ENCODE data around the gene CDH4.

Gene CDH4

DNA sequence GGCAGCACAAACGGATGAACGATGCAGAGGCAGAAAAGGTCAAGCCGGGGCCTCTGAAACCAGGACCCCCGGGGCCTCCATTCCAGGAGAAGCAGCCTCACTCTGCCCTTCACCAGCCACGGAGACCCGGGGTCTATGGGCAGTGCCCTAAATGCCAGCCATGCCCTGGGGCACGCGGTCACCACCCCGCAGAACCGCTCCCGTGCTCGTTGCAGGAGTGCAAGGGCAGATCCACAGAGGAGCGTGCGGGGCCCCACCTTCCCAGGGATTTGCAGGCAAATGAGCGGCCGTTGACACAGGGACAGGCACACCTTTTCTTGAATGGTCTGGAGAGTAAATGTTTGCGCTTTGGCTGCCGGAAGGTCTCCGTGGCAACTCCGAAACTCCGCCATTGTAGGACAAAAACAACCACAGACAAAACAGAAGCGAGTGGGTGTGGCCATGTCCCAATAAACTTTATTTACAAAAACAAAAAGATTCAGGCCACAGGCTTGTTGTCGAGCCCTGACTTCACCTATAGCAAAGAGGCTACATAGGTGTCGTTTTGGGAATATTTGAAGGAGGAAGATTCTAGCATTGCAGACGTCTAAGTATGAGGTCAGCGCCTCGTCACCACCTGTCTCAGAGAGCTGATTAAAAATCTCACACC is 650.3 kb downstream of the CDH4 start:
- peaks cover 3% of the 10 kb centered on the region for H3K4me1 ChIP-seq (ENCODE audit: control insufficient read depth, insufficient read depth, low read length, poor library complexity, severe bottlenecking)
- H3K36me3 ChIP-seq (ENCODE audit: control insufficient read depth, insufficient read depth, low read length) = no peaks in the 10 kb centered on the region
- 91 to 94% methylated on average over 22 to 23 of the region's 27 CpGs for WGBS, 2 experiments (ENCODE audit: insufficient coverage in 2 of 2)
- no peak overlapping the region for H3K4me3 ChIP-seq (ENCODE audit: extremely low read depth, insufficient read depth, low read length, poor library complexity, severe bottlenecking)
- no peaks in the 10 kb centered on the region for H3K9me3 ChIP-seq (ENCODE audit: control insufficient read depth, low read length)
- H3K27ac ChIP-seq (ENCODE audit: low read depth, low read length, severe bottlenecking) = no peak overlapping the region

DNA sequence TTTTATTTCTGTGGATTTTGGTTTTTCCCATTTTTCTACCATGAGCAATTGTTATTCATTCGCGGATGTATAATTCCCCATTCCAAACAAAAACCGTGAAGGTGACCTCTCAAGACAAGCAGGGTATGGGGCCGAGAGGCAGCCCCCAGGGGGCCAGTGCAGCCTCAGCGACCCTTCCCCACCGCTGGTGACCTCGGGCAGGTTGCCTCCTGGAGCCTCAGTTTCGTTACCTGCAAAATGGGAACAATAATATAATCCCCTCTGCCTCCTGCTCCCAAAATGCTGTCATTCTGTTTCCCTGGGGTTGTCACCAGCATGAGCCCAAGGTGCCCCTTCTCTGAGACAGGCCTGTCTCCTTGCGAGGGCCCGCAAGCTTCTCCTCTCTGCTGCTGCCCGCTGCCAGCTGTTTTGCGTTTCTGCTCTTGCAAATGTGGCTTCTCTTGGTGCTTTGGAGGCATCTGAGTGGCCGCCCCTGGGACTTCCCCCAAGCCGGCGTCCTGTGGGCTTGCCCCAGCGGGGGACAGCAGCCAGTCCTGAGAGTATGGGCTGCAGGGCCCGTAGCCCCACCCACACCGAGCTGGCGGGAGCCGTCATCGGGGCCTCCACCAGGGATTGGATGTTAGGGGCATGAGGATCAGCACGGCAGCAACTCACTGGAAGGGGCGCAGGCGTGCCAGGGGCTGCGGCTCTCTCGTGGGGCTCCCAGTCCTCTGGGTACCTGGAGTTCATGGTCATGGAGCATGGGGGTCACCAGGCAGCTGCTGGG is 651.7 kb downstream of the CDH4 start:
- H3K4me1 ChIP-seq (ENCODE audit: control insufficient read depth, insufficient read depth, low read length, poor library complexity, severe bottlenecking) = peaks cover 3% of the 10 kb centered on the region
- H3K9me3 ChIP-seq (ENCODE audit: control insufficient read depth, low read length) = no peaks in the 10 kb centered on the region
- no peaks in the 10 kb centered on the region for H3K36me3 ChIP-seq (ENCODE audit: control insufficient read depth, insufficient read depth, low read length)
- H3K4me3 ChIP-seq (ENCODE audit: extremely low read depth, insufficient read depth, low read length, poor library complexity, severe bottlenecking) = no peak overlapping the region
- 88% methylated on average over 24 to 25 of the region's 26 CpGs for WGBS, 2 experiments (ENCODE audit: insufficient coverage in 2 of 2)
- no peak overlapping the region for H3K27ac ChIP-seq (ENCODE audit: low read depth, low read length, severe bottlenecking)

DNA sequence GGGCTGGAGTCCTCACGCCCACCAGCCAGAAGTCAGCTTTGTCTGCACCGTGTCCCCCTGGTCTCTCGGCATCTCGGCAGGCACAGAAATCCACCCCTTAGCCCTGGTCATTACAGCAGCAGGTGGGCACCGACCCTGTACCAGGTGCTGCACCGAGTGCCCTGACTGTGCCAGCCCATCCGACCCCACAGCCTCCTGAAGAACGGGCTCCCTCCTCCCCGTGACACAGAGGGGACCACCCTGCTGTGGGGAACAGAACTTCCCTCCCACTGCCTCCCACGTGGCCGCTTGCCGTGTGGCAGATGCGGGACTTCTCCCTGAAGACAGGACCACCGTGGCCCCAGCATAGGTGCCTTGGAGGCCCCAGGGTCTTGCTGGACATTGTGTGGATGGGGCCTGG is 652.4 kb downstream of the CDH4 start:
- H3K4me3 ChIP-seq (ENCODE audit: extremely low read depth, insufficient read depth, low read length, poor library complexity, severe bottlenecking) = no peak overlapping the region
- peaks cover 3% of the 10 kb centered on the region for H3K4me1 ChIP-seq (ENCODE audit: control insufficient read depth, insufficient read depth, low read length, poor library complexity, severe bottlenecking)
- H3K36me3 ChIP-seq (ENCODE audit: control insufficient read depth, insufficient read depth, low read length) = no peaks in the 10 kb centered on the region
- H3K9me3 ChIP-seq (ENCODE audit: control insufficient read depth, low read length) = no peaks in the 10 kb centered on the region
- no peak overlapping the region for H3K27ac ChIP-seq (ENCODE audit: low read depth, low read length, severe bottlenecking)
- WGBS, 2 experiments (ENCODE audit: insufficient coverage in 2 of 2) = 89 to 96% methylated on average over 9 to 11 of the region's 14 CpGs

DNA sequence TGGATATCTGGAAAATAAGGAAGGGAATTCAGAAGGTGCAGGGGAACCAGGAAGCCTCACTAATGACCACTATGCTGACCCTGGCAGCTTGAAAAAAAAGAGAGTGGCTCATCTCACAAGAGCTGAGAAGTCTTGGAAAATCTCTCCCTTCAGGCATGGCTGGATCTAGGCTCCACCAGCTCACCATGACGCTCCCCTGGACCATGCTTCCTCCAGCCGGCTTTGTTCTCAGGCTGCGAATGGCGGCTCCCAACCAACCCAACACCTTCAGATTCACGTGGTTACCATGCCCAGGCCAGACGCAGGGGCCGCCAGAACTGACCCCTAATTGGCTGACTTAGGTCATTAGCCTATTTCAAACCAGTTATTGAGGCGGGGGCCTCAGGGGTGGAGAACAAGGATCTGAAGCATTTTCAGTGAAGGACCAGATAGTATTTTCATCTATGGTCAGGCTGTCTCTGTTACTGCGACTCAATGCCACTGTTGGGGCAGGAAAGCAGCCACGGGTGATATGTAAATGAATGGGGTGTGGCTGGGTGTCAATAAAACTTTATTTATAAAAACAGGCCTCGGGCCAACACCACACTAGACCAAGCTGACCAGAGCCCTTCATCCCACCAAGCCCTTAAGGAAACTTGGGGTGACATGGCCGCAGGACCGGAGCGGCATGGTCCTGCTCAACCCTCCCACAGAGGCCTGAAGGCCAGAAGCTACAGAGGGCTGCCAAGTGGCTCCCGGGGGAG is 653.9 kb downstream of the CDH4 start:
- no peak overlapping the region for H3K4me3 ChIP-seq (ENCODE audit: extremely low read depth, insufficient read depth, low read length, poor library complexity, severe bottlenecking)
- H3K9me3 ChIP-seq (ENCODE audit: control insufficient read depth, low read length) = no peaks in the 10 kb centered on the region
- H3K4me1 ChIP-seq (ENCODE audit: control insufficient read depth, insufficient read depth, low read length, poor library complexity, severe bottlenecking) = peaks cover 3% of the 10 kb centered on the region
- H3K36me3 ChIP-seq (ENCODE audit: control insufficient read depth, insufficient read depth, low read length) = no peaks in the 10 kb centered on the region
- no peak overlapping the region for H3K27ac ChIP-seq (ENCODE audit: low read depth, low read length, severe bottlenecking)
- WGBS, 2 experiments (ENCODE audit: insufficient coverage in 2 of 2) = 93 to 99% methylated on average over 12 to 13 of the region's 15 CpGs

DNA sequence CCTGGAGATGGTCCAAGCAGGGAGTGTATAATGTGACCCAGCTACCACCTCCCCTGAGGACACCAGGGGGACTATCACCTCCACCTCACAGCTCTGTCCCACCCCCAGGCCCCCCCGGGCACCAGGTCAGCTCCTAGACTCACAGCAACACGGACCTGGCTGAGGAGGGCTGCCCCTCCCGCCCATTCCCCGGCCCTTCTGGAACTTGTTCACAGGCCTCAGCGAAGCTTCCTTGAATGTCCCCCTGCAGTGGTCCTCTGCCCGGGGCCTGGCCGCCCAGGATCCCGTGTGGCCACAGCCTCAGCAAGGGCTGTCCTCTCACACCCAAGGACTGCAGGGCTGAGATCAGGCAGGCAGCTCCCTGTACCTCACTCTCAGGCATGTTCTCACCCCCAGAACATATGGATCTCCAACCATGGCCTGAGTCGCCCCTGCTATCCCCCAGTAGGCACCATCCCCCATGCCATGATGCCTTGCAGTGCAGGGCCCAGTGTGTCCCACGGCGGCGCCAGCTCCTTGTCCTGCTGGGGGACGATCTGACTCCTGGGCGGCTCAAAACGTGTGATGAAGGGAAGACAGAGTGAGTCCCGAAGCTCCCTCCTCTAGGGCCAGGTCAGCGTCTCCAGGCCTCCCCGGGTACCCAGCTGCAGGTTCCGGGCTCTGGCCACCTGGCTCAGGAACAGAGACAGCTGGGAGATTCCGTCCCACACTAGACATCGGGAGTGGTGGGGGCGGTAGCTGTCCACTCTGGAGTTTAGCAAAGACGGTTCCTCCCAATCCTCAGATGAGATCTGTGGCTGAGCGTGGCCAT is 655.2 kb downstream of the CDH4 start:
- H3K36me3 ChIP-seq (ENCODE audit: control insufficient read depth, insufficient read depth, low read length) = no peaks in the 10 kb centered on the region
- no peaks in the 10 kb centered on the region for H3K4me1 ChIP-seq (ENCODE audit: control insufficient read depth, insufficient read depth, low read length, poor library complexity, severe bottlenecking)
- H3K4me3 ChIP-seq (ENCODE audit: extremely low read depth, insufficient read depth, low read length, poor library complexity, severe bottlenecking) = no peak overlapping the region
- WGBS, 2 experiments (ENCODE audit: insufficient coverage in 2 of 2) = 89 to 93% methylated on average over 22 to 23 of the region's 24 CpGs
- no peaks in the 10 kb centered on the region for H3K9me3 ChIP-seq (ENCODE audit: control insufficient read depth, low read length)
- no peak overlapping the region for H3K27ac ChIP-seq (ENCODE audit: low read depth, low read length, severe bottlenecking)

DNA sequence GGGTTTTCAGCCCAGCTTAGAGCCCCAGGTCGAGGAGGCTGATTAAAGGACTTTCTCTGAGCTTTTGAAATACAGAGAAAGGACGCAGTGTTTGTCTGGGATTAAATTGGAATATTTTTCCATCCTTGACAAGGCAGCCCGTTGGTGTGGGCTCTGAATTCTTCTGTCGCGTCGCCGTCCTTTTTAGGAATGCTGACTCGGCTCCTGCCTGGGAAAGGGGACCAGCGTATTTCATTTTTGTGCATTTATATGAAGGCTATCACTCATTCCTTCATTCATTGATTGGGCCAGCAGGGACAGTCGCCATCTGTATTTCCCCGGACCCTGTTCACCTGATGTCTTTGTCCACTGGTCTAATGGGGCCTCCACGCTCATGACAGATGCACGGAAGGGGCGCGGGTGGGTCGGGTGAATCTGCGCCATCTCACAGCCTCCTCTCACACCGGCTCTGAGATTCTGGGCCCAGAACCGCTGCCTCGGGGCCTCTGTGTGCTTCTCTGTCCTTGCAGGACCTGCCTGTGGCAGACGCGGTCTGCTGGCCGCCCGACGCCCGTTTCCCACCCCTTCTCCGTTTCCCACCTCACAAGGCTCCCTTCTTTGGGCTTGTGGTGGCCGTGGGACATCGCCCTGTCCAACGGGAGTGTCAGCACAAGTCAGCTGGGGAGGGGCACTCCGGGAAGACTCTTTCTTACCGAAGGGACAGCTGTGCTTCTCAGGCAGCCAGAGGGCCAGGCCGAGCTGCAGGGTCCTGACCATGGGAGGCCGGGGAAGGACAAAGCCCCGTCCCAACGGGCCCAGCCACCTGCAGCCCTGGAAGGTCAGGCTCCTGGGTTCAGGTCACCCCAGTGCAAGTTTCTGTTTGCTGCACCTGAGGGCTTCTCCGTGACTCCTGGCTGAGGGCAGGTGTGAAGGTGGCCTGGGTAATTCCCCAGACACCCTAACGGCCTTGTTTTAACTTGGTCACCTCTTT is 656.3 kb downstream of the CDH4 start:
- Histone ChIP-seq H3K4me1 (ENCODE audit: control insufficient read depth, insufficient read depth, low read length, poor library complexity, severe bottlenecking) (no peaks in the 10 kb centered on the region), H3K36me3 (ENCODE audit: control insufficient read depth, insufficient read depth, low read length) (no peaks in the 10 kb centered on the region), H3K9me3 (ENCODE audit: control insufficient read depth, low read length) (no peaks in the 10 kb centered on the region), H3K27ac (ENCODE audit: low read depth, low read length, severe bottlenecking) (no peak overlapping the region), H3K4me3 (ENCODE audit: extremely low read depth, insufficient read depth, low read length, poor library complexity, severe bottlenecking) (no peak overlapping the region)
- 85 to 86% methylated on average over 37 to 38 of the region's 38 CpGs for WGBS, 2 experiments (ENCODE audit: insufficient coverage in 2 of 2)

DNA sequence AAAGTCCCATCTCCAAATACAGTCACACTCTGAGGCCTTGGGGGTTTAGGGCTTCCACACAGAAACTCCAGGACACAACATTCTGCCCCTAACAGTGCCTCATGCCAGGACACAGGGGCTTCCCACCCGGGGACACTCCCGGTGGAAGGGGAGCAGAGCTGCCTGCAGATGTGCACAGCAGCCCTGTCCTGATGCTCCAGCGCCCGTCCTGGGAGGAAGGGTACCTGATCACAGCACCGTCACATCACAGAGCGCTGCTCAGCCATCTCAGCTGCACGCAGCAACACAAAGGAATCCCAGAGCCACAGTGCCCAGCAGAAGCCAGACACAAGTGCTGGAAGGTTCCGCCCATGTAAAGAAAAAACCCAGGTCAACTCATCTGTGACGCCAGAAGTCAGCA is 657.0 kb downstream of the CDH4 start:
- Histone ChIP-seq H3K36me3 (ENCODE audit: control insufficient read depth, insufficient read depth, low read length) (no peaks in the 10 kb centered on the region), H3K27ac (ENCODE audit: low read depth, low read length, severe bottlenecking) (no peak overlapping the region), H3K4me3 (ENCODE audit: extremely low read depth, insufficient read depth, low read length, poor library complexity, severe bottlenecking) (no peak overlapping the region), H3K9me3 (ENCODE audit: control insufficient read depth, low read length) (no peaks in the 10 kb centered on the region), H3K4me1 (ENCODE audit: control insufficient read depth, insufficient read depth, low read length, poor library complexity, severe bottlenecking) (no peaks in the 10 kb centered on the region)
- WGBS, 2 experiments (ENCODE audit: insufficient coverage in 2 of 2) = 91 to 94% methylated on average over 8 to 9 of the region's 9 CpGs

DNA sequence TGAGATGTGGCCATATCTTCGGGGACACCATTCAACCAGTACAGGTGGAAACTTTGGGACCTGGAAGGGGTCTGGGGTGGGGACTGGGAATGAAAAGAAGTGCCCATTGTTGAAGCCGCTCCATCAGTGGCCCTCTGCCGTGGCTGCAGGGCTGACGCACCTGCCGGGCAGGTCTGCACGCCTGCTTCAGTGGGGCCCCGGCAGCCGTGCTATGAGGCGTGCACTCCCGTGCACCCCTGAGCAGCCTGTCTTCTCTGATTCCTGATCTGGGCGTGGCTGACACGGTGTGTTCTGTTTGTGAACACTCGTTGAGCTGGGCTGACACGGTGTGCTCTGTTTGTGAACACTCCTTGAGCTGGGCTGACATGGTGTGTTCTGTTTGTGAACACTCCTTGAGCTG is 657.8 kb downstream of the CDH4 start:
- Histone ChIP-seq H3K4me3 (ENCODE audit: extremely low read depth, insufficient read depth, low read length, poor library complexity, severe bottlenecking) (no peak overlapping the region), H3K9me3 (ENCODE audit: control insufficient read depth, low read length) (no peaks in the 10 kb centered on the region), H3K36me3 (ENCODE audit: control insufficient read depth, insufficient read depth, low read length) (no peaks in the 10 kb centered on the region), H3K27ac (ENCODE audit: low read depth, low read length, severe bottlenecking) (no peak overlapping the region), H3K4me1 (ENCODE audit: control insufficient read depth, insufficient read depth, low read length, poor library complexity, severe bottlenecking) (no peaks in the 10 kb centered on the region)
- whole genome bisulfite sequencing, 2 experiments (ENCODE audit: insufficient coverage in 2 of 2) = 82 to 97% methylated on average over 13 to 14 of the region's 14 CpGs

DNA sequence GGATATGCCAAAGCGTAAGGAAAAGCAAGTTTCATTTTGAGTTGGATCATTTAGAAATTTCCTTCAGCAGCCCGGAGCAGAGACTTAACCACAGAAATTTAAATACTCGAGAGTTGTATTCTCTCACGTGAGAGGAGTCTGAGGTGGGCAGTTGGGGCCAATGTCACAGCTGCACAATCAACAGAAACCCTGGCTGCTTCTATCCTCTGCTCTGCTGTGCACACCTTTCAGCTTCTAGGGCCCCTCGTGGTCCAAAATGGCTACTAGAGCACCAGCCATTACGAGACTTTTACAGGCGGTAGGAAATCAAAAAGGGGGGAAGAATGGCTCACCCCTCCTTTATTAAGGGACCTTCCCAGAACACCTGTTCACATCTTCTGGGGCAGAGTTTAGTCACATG is 659.8 kb downstream of the CDH4 start:
- Histone ChIP-seq H3K4me1 (ENCODE audit: control insufficient read depth, insufficient read depth, low read length, poor library complexity, severe bottlenecking) (no peaks in the 10 kb centered on the region), H3K36me3 (ENCODE audit: control insufficient read depth, insufficient read depth, low read length) (no peaks in the 10 kb centered on the region), H3K9me3 (ENCODE audit: control insufficient read depth, low read length) (no peaks in the 10 kb centered on the region), H3K4me3 (ENCODE audit: extremely low read depth, insufficient read depth, low read length, poor library complexity, severe bottlenecking) (no peak overlapping the region), H3K27ac (ENCODE audit: low read depth, low read length, severe bottlenecking) (no peak overlapping the region)
- 93 to 96% methylated on average over 3 to 5 of the region's 7 CpGs for WGBS, 2 experiments (ENCODE audit: insufficient coverage in 2 of 2)

All from mesodermal cell (in vitro differentiated cells).